ENCODE results near the gene PTK6.

PTK6 gene

DNA sequence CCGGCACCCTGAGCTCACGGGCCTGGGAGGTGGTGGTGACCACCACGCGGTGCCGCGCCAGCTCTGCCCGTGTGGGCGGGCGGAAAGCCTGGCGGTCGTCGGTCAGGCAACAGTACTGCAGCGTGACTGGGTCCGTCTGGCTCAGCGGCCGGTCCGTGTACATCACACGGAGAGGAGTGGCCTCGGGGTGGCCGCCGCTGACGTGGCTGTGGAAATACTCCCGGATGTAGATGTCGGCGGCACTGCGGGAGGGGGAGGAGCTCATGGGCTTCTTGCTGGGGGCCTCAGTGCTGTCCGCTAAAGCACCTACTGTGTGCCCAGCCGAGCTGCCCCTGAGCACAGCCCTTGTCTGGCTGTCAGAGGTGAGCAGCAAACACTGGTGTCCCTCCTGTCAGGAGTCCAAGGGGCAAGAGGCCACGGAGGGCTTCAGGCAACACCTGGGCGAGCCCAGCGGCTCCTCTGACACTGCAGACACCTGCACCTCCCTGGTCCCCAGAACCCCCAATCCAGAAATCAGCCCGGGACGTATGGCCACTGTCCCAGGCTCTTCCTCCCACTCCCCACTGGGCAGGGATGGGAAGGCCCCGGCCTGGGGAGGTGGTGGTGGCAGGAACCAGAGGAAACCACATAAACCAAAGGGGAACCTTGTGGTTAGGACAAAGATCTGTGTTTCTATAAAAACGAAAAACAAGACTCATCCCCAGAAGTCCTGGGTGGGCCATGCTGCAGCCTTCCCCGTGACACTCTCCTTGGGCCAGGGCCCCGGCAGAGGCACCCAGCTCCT lies 30.4 kb upstream of the PTK6 start:
- no peak for DNase-seq (ENCODE audit: low read depth)
- Histone ChIP-seq H3K9me3 (ENCODE audit: control insufficient read depth, low read length) (no peaks in the 10 kb centered on the region), H3K4me3 (ENCODE audit: low read length) (no peak overlapping the region), H3K4me1 (ENCODE audit: control insufficient read depth, insufficient read depth, low read length) (no peaks in the 10 kb centered on the region), H3K9ac (ENCODE audit: low read length) (no peak overlapping the region), H3K36me3 (ENCODE audit: control insufficient read depth, insufficient read depth, low read length, severe bottlenecking) (no peaks in the 10 kb centered on the region), H3K27me3 (replicated peaks; ENCODE audit: control insufficient read depth, insufficient read depth, low read length) (no peaks in the 10 kb centered on the region)

DNA sequence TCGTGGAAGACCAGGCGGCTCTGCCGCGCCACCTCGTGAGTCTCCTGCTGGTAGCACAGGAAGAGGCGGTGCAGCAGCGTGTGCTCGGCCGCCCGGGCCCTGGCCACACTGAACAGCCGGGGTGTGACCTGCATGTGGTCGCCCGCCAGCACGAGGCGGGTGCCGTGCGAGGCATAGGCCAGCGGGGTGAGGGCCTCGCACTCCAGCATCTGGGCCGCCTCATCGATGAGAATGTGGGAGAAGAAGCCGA lies 29.9 kb upstream of the PTK6 start:
- Histone ChIP-seq H3K9me3 (ENCODE audit: control insufficient read depth, low read length) (no peaks in the 10 kb centered on the region), H3K4me3 (ENCODE audit: low read length) (no peak overlapping the region), H3K36me3 (ENCODE audit: control insufficient read depth, insufficient read depth, low read length, severe bottlenecking) (no peaks in the 10 kb centered on the region), H3K27me3 (replicated peaks; ENCODE audit: control insufficient read depth, insufficient read depth, low read length) (no peaks in the 10 kb centered on the region), H3K4me1 (ENCODE audit: control insufficient read depth, insufficient read depth, low read length) (no peaks in the 10 kb centered on the region), H3K9ac (ENCODE audit: low read length) (no peak overlapping the region)
- DNase-seq (ENCODE audit: low read depth) = no peak

DNA sequence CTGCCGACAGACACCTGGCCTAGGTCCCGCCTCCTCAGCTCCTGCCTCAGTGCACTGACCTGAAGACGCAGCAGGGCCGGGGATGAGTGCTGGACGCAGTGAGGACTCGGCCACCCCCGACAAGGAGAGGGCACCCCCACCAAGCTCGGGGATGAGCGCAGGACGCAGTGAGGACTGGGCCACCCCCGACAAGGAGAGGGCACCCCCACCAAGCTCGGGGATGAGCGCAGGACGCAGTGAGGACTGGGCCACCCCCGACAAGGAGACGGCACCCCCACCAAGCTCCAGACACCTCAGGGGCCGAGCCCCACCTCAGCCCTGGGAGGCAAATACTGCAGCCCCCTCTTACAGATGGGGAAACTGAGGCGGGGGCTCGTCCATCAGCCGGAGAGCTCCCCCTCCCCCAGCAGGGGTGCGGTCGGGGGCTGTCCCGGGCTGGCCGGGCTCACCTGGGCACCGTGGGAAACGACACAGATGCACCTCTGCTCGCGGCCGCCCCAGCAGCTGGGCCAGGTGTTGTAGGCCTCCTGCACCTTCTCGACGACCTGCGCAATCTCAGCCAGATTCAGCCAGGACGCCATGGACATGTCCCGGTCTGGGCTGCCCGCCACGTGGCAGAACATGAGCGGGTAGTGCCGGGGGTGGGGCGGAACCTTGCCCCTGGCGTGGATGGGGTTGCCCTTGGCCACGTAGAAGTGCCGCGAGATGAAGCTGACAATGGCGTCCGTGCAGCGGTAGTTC lies 29.4 kb upstream of the PTK6 start:
- Histone ChIP-seq H3K9me3 (ENCODE audit: control insufficient read depth, low read length) (no peaks in the 10 kb centered on the region), H3K36me3 (ENCODE audit: control insufficient read depth, insufficient read depth, low read length, severe bottlenecking) (no peaks in the 10 kb centered on the region), H3K4me1 (ENCODE audit: control insufficient read depth, insufficient read depth, low read length) (no peaks in the 10 kb centered on the region), H3K27me3 (replicated peaks; ENCODE audit: control insufficient read depth, insufficient read depth, low read length) (no peaks in the 10 kb centered on the region), H3K9ac (ENCODE audit: low read length) (no peak overlapping the region), H3K4me3 (ENCODE audit: low read length) (no peak overlapping the region)
- DNase-seq (ENCODE audit: low read depth) = no peak

DNA sequence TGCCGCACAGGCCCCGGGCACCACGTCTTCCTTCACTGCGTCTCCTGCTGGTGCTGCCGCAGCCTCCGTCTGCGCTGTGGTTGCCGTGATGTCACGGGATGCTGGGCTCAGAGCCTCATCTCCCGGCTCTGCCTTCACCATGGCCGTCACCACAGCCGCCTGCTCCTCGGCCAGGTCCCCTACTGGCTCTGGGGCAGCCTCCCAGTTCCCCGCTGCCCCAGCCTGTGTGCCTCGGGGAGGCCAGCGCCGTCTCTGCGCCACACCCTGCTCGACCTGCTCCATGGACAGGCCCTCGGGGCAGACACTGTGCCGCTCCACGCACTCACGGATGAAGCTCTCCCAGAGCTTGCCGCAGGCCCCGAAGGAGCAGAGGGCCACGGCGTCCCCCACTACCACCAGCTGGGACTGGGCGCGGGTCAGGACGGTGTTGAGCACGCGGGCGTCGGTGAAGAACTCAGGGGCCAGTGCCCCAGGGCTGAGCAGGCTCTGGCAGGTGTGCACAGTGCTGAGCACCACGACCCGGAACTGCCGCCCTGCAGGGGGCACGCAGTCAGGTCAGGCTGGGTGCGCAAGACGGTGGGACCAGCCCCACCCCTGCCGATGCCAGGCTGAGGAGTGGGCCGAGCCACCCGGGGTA lies 28.6 kb upstream of the PTK6 start:
- Histone ChIP-seq H3K27me3 (replicated peaks; ENCODE audit: control insufficient read depth, insufficient read depth, low read length) (no peaks in the 10 kb centered on the region), H3K4me3 (ENCODE audit: low read length) (no peak overlapping the region), H3K36me3 (ENCODE audit: control insufficient read depth, insufficient read depth, low read length, severe bottlenecking) (no peaks in the 10 kb centered on the region), H3K9me3 (ENCODE audit: control insufficient read depth, low read length) (no peaks in the 10 kb centered on the region), H3K4me1 (ENCODE audit: control insufficient read depth, insufficient read depth, low read length) (no peaks in the 10 kb centered on the region), H3K9ac (ENCODE audit: low read length) (no peak overlapping the region)
- no peak for DNase-seq (ENCODE audit: low read depth)

DNA sequence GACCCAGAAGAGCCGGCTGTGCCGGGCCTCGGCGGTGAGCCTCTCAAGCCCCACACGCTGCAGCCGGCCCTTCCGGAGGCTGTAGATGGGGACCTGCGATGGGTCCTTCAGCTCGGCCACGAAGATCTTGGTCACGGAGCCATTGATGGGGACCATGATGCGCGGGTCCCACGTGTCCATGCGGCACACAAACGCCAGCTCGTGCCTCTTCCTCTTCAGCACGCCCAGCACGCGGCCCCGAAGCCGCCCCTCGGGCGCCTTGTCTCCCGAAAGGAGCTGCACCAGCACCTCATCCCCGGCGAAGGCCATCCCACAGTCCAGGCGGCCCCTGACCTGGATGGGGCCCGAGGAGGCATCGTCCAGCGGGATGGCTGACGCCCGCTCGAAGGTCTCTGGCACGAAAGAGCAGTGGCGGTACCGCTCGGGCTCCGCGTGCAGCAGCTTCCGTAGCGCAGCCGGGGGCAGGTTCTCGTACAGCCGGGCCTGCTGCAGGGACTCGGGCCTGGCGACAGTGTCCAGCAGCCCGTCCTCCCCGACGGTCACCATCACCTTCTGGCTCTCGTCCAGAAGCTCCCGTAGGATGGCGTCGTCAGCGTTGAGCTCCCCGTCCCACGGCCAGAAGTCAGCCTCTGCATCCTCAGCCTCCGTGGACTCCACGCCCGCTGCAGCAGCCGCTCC lies 28.0 kb upstream of the PTK6 start:
- Histone ChIP-seq H3K36me3 (ENCODE audit: control insufficient read depth, insufficient read depth, low read length, severe bottlenecking) (peaks cover 5% of the 10 kb centered on the region), H3K4me3 (ENCODE audit: low read length) (no peak overlapping the region), H3K9ac (ENCODE audit: low read length) (no peak overlapping the region), H3K27me3 (replicated peaks; ENCODE audit: control insufficient read depth, insufficient read depth, low read length) (no peaks in the 10 kb centered on the region), H3K9me3 (ENCODE audit: control insufficient read depth, low read length) (no peaks in the 10 kb centered on the region), H3K4me1 (ENCODE audit: control insufficient read depth, insufficient read depth, low read length) (no peaks in the 10 kb centered on the region)
- DNase-seq (ENCODE audit: low read depth) = no peak

DNA sequence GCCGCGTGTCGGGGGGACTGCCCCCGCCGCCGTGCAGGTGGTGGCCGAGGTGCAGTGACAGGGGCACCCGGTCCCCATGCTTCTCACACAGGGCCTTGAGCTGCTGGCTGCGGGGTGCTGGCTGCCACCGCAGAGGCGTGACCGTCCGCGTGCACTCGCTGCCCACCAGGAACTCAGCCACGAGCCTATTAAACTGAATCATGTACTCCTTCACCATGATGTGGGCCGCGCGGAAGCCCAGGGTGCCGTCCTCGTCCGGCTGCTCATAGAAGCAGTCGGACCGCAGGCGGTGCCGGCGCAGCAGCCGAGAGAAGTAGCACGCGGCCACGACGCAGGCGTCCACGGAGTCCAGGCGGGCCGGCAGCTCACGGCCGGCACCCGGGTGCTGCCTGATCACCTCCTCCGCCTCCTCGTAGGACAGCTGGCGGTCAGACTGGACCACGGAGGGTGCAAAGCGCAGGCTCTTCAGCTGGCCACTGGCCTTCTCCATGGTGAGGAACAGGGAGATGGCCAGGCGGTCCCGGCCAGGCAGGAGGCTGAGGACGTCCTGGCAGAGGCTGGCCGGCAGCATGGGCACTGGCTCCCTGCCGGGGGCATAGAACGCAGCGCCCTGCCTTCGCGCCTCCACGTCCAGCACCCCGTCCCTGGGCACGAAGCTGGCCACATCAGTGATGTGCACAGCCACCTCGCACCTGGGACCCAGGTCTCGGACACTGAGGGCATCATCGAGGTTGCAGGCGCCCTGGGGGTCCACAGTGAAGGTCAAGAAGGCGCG lies 27.0 kb upstream of the PTK6 start:
- H3K4me1 ChIP-seq (ENCODE audit: control insufficient read depth, insufficient read depth, low read length) = no peaks in the 10 kb centered on the region

DNA sequence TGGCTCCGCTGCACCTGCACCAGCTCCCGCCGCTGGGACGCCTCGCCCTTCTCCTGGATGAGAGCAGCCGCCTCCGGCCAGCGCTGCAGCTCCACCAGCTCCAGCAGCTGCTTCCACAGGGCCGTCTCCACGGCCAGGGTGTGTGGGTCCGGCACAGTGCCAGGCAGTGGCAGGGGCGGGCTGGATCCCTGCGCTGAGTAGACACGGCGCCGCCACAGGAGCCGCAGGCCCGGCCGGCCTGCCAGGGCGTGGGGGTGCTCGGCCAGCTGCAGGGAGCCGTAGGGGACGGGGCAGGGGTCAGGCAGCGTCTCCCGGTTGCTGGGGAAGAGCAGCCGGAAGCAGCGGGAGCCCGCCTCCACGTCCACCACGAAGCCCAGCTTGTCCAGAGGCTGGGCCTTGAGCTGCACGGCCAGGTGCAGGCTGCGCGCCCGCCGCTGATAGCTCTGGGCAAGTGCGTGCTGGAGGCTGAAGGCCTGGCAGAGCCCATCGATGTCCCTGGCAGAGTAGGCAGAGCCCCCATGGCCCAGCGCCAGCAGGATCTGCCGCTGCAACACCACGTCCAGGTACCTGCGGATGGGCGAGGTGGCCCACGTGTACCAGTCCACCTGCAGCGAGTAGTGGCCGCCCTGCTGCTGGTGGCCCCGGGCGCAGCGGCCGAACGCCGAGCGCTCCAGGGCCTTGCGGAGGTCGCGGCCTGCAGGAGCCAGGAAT lies 26.2 kb upstream of the PTK6 start:
- Histone ChIP-seq H3K4me1 (ENCODE audit: control insufficient read depth, insufficient read depth, low read length) (no peaks in the 10 kb centered on the region), H3K36me3 (ENCODE audit: control insufficient read depth, insufficient read depth, low read length, severe bottlenecking) (peaks cover 7% of the 10 kb centered on the region), H3K27me3 (replicated peaks; ENCODE audit: control insufficient read depth, insufficient read depth, low read length) (no peaks in the 10 kb centered on the region), H3K4me3 (ENCODE audit: low read length) (no peak overlapping the region), H3K9ac (ENCODE audit: low read length) (no peak overlapping the region), H3K9me3 (ENCODE audit: control insufficient read depth, low read length) (no peaks in the 10 kb centered on the region)
- DNase-seq (ENCODE audit: low read depth) = no peak

More for the DNA sequence above, 27.0 kb upstream of the PTK6 start:
- Histone ChIP-seq H3K4me3 (ENCODE audit: low read length) (no peak overlapping the region), H3K9ac (ENCODE audit: low read length) (no peak overlapping the region), H3K36me3 (ENCODE audit: control insufficient read depth, insufficient read depth, low read length, severe bottlenecking) (peaks cover 7% of the 10 kb centered on the region), H3K27me3 (replicated peaks; ENCODE audit: control insufficient read depth, insufficient read depth, low read length) (no peaks in the 10 kb centered on the region), H3K9me3 (ENCODE audit: control insufficient read depth, low read length) (no peaks in the 10 kb centered on the region)
- DNase-seq (ENCODE audit: low read depth) = no peak

DNA sequence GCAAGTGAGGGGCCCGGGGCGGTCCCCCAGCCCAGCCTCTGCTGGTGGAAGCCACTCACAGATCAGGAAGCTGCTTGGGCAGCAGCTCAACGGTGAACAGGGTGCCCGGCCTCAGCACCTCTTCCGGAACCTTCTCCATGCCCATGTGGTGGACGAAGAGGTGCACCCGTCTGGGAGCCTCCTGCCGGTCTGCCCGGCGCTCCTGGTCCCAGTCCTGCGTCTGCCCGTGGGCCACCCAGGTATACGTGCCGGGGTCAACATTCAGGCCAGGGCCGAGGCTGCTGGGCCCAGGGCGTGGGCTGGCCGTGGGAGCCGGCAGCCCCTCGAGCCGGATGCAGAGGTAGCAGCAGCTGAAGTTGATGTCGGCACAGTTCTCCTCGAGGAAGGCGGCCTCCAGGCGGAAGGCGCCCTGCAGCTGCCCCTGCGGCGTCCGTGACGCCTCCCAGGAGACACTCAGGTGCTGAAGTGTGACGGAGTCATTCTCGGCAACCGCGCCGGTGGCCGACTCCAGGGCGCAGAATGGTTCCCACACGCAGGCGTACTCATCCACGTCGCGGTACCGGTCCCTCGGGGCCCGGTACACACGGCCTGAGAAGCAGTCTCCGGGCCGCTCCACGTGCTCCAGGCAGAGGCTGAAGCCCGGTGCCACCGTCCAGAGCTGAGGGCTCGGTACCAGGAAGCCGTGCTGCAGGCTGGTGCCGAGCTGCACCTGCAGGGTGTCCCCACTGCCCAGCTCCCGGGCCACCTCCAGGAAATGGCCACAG lies 25.5 kb upstream of the PTK6 start:
- Histone ChIP-seq H3K4me3 (ENCODE audit: low read length) (no peak overlapping the region), H3K36me3 (ENCODE audit: control insufficient read depth, insufficient read depth, low read length, severe bottlenecking) (peaks cover 7% of the 10 kb centered on the region), H3K4me1 (ENCODE audit: control insufficient read depth, insufficient read depth, low read length) (no peaks in the 10 kb centered on the region), H3K9ac (ENCODE audit: low read length) (no peak overlapping the region), H3K27me3 (replicated peaks; ENCODE audit: control insufficient read depth, insufficient read depth, low read length) (no peaks in the 10 kb centered on the region), H3K9me3 (ENCODE audit: control insufficient read depth, low read length) (no peaks in the 10 kb centered on the region)
- no peak for DNase-seq (ENCODE audit: low read depth)

DNA sequence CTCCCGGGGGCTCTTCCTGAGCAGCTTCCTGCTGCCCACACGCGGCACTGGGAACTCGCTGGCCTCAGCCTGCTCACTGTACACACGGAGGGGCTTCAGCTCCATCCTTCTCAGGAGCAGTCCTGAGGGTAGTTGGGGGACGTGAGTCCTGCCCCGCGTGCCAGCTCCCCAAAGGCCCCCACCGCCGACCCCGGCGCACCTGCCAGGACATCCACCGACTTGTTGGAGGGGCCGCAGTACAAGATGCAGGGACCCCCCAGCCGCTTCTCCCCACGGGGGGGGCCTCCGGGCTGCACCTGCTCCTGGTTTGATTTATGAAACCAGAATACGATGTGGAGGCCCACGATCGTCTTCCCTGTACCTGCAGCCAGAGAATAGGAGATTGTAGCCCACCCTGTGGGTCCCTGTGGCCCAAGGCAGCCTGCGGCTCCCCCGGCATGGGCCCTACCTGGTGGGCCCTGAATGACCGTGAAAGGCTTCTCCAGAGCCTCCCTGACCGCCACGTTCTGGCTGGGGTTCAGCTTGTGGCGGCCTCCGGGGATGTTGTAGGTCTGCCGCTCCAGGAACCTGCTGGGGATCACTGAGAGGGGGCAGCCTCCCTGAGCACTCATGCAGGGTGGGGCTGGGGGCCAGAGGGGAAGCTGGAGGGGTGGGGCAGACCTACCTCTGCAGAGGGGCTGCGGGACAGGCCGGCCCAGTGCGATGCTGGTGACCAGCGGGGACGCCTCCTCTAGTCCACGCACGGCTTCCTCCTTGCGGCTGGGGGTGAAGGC lies 24.6 kb upstream of the PTK6 start:
- H3K9ac ChIP-seq (ENCODE audit: low read length) = no peak overlapping the region
- H3K4me1 ChIP-seq (ENCODE audit: control insufficient read depth, insufficient read depth, low read length) = no peaks in the 10 kb centered on the region
- DNase-seq (ENCODE audit: low read depth) = no peak

More for the DNA sequence above, 24.6 kb upstream of the PTK6 start:
- H3K36me3 ChIP-seq (ENCODE audit: control insufficient read depth, insufficient read depth, low read length, severe bottlenecking) = peaks cover 7% of the 10 kb centered on the region
- H3K27me3 ChIP-seq (replicated peaks; ENCODE audit: control insufficient read depth, insufficient read depth, low read length) = no peaks in the 10 kb centered on the region
- H3K9me3 ChIP-seq (ENCODE audit: control insufficient read depth, low read length) = no peaks in the 10 kb centered on the region
- H3K4me3 ChIP-seq (ENCODE audit: low read length) = no peak overlapping the region
